GM21360 (cell line): Measurements from ENCODE around the gene VSIG4.
"Not testable (repeated sequence)": the region's sequence is repeated elsewhere in the genome, so short reads cannot be mapped to it uniquely, and the experiment has no call there.

Experiments used
- ATAC-seq: cut with Tn5 transposase; IDR thresholded peaks from one replicate; pipeline ENCODE4 v1.9.1; 2021; ENCODE audit warnings: mild to moderate bottlenecking, moderate library complexity; ENCODE audit not compliant: unreplicated experiment

Gene VSIG4

GRCh38 chrX:65985922-65986588 is 53.8 kb downstream of the VSIG4 start:
- no peak for ATAC-seq

- no peak for ATAC-seq
Observed at GRCh38 chrX:65985211-65985610, 54.7 kb downstream of the VSIG4 start.

- not testable (repeated sequence) for ATAC-seq
Observed at GRCh38 chrX:65977161-65977560, 62.7 kb downstream of the VSIG4 start.

- no peak for ATAC-seq
Observed at GRCh38 chrX:65976161-65976560, 63.7 kb downstream of the VSIG4 start.

- ATAC-seq, result not testable (repeated sequence)
Observed at GRCh38 chrX:65975161-65975751, 64.6 kb downstream of the VSIG4 start.
